GM18519 (cell line): Measurements from ENCODE around the gene CDCP2.

Experiments used
- ATAC-seq: cut with Tn5 transposase; IDR thresholded peaks from one replicate; pipeline ENCODE4 v1.9.1; 2021; ENCODE audit warnings: mild to moderate bottlenecking, moderate library complexity; ENCODE audit not compliant: unreplicated experiment, low FRiP score

The CDCP2 gene

GRCh38 chr1:54137534-54138061, 15.2 kb downstream of the CDCP2 start:
- no peak for ATAC-seq

- ATAC-seq, result no peak
Observed at GRCh38 chr1:54136963-54137533, 15.8 kb downstream of the CDCP2 start.

GRCh38 chr1:54136269-54136896, 16.4 kb downstream of the CDCP2 start:
- ATAC-seq, result no peak

GRCh38 chr1:54135436-54136120, 17.2 kb downstream of the CDCP2 start:
- ATAC-seq, result no peak

GRCh38 chr1:54134295-54134694, 18.5 kb downstream of the CDCP2 start:
- no peak for ATAC-seq

GRCh38 chr1:54132495-54132894, 20.3 kb downstream of the CDCP2 start:
- no peak for ATAC-seq

GRCh38 chr1:54131419-54131818, 21.4 kb downstream of the CDCP2 start:
- ATAC-seq, result no peak

GRCh38 chr1:54129858-54130257, 22.9 kb downstream of the CDCP2 start:
- ATAC-seq, result no peak

- no peak for ATAC-seq
Observed at GRCh38 chr1:54127594-54128300, 25.1 kb downstream of the CDCP2 start.

- ATAC-seq, result no peak
Observed at GRCh38 chr1:54126271-54126815, 26.5 kb downstream of the CDCP2 start.

GRCh38 chr1:54125386-54126070, 27.3 kb downstream of the CDCP2 start:
- no peak for ATAC-seq

GRCh38 chr1:54124906-54125305, 27.9 kb downstream of the CDCP2 start:
- no peak for ATAC-seq

- no peak for ATAC-seq
Observed at GRCh38 chr1:54124472-54124871, 28.3 kb downstream of the CDCP2 start.

GRCh38 chr1:54122992-54123391, 29.8 kb downstream of the CDCP2 start:
- no peak for ATAC-seq

GRCh38 chr1:54122135-54122751, 30.6 kb downstream of the CDCP2 start:
- no peak for ATAC-seq

- no peak for ATAC-seq
Observed at GRCh38 chr1:54121482-54122134, 31.2 kb downstream of the CDCP2 start.

GRCh38 chr1:54120698-54121481, 31.9 kb downstream of the CDCP2 start:
- no peak for ATAC-seq

- ATAC-seq, result no peak
Observed at GRCh38 chr1:54120018-54120697, 32.6 kb downstream of the CDCP2 start.
